ENCODE measurements around the gene PDIK1L.
"Not testable (repeated sequence)": the region's sequence is repeated elsewhere in the genome, so short reads cannot be mapped to it uniquely, and the experiment has no call there.

Gene PDIK1L

GRCh38 chr1:26096471-26096870, 15.2 kb upstream of the PDIK1L start:
- H3K27ac ChIP-seq (replicated peaks) = no peak overlapping the region
- no peak overlapping the region for H3K4me3 ChIP-seq (replicated peaks; ENCODE audit: insufficient read depth, low read length)
- no peaks in the 10 kb centered on the region for H3K27me3 ChIP-seq (ENCODE audit: insufficient read depth, poor library complexity, severe bottlenecking)
- no peak for TF ChIP-seq REST (IDR thresholded peaks at IDR 0.05; ENCODE audit: insufficient replicate concordance, low read depth)
- TF ChIP-seq POLR2AphosphoS5 (IDR thresholded peaks at IDR 0.05; ENCODE audit: low read depth) = no peak
- no peak for DNase-seq (ENCODE audit: low read depth in 1 of 2, low spot score in 1 of 2)

GRCh38 chr1:26097696-26098095, 13.9 kb upstream of the PDIK1L start:
- no peak for TF ChIP-seq SPI1 (IDR thresholded peaks at IDR 0.05; ENCODE audit: borderline replicate concordance, low read depth)
- no peak for TF ChIP-seq CTCF (IDR thresholded peaks at IDR 0.05; ENCODE audit: insufficient read depth, low read length)
- TF ChIP-seq REST (IDR thresholded peaks at IDR 0.05; ENCODE audit: insufficient replicate concordance, low read depth) = no peak
- H3K27me3 ChIP-seq (ENCODE audit: insufficient read depth, poor library complexity, severe bottlenecking) = no peaks in the 10 kb centered on the region
- no peak overlapping the region for H3K4me3 ChIP-seq (replicated peaks; ENCODE audit: insufficient read depth, low read length)
- no peak for DNase-seq (ENCODE audit: low read depth in 1 of 2, low spot score in 1 of 2)
- no peak overlapping the region for H3K27ac ChIP-seq (replicated peaks)

GRCh38 chr1:26098602-26099001, 13.0 kb upstream of the PDIK1L start:
- no peak for DNase-seq (ENCODE audit: low read depth in 1 of 2, low spot score in 1 of 2)
- H3K4me3 ChIP-seq (replicated peaks; ENCODE audit: insufficient read depth, low read length) = no peak overlapping the region
- H3K27ac ChIP-seq (replicated peaks) = no peak overlapping the region
- TF ChIP-seq SPI1 (IDR thresholded peaks at IDR 0.05; ENCODE audit: borderline replicate concordance, low read depth) (no peak), REST (IDR thresholded peaks at IDR 0.05; ENCODE audit: insufficient replicate concordance, low read depth) (no peak), POLR2AphosphoS5 (IDR thresholded peaks at IDR 0.05; ENCODE audit: low read depth) (no peak), GABPA (IDR thresholded peaks at IDR 0.05; ENCODE audit: low read depth) (no peak), CTCF (IDR thresholded peaks at IDR 0.05; ENCODE audit: insufficient read depth, low read length) (no peak)
- no peaks in the 10 kb centered on the region for H3K27me3 ChIP-seq (ENCODE audit: insufficient read depth, poor library complexity, severe bottlenecking)

- TF ChIP-seq GABPA (IDR thresholded peaks at IDR 0.05; ENCODE audit: low read depth) = no peak
- TF ChIP-seq POLR2AphosphoS5 (IDR thresholded peaks at IDR 0.05; ENCODE audit: low read depth) = no peak
- TF ChIP-seq CTCF (IDR thresholded peaks at IDR 0.05; ENCODE audit: insufficient read depth, low read length) = no peak
- no peak for TF ChIP-seq SPI1 (IDR thresholded peaks at IDR 0.05; ENCODE audit: borderline replicate concordance, low read depth)
- TF ChIP-seq REST (IDR thresholded peaks at IDR 0.05; ENCODE audit: insufficient replicate concordance, low read depth) = no peak
- DNase-seq (ENCODE audit: low read depth in 1 of 2, low spot score in 1 of 2) = no peak
- Histone ChIP-seq H3K27ac (replicated peaks) (no peak overlapping the region), H3K27me3 (ENCODE audit: insufficient read depth, poor library complexity, severe bottlenecking) (no peaks in the 10 kb centered on the region), H3K4me3 (replicated peaks; ENCODE audit: insufficient read depth, low read length) (no peak overlapping the region)
Measured at GRCh38 chr1:26099780-26100179, 11.8 kb upstream of the PDIK1L start.

- H3K27ac ChIP-seq (replicated peaks); DNase-seq (ENCODE audit: low read depth in 1 of 2, low spot score in 1 of 2); H3K4me3 ChIP-seq (replicated peaks; ENCODE audit: insufficient read depth, low read length); H3K27me3 ChIP-seq (ENCODE audit: insufficient read depth, poor library complexity, severe bottlenecking): not testable (repeated sequence)
Measured at GRCh38 chr1:26100204-26100603, 11.4 kb upstream of the PDIK1L start.
